ENCODE results near the gene CDC123.

GRCh38 chr10:12228851-12229250, 32.9 kb downstream of the CDC123 start:
- TF ChIP-seq CTCF (conservative IDR thresholded peaks at IDR 0.05; ENCODE audit: low read depth, low read length): no peak
- TF ChIP-seq EZH2phosphoT487 (IDR thresholded peaks at IDR 0.05; ENCODE audit: borderline replicate concordance, low read length): no peak
- TF ChIP-seq EZH2 (IDR thresholded peaks at IDR 0.05; ENCODE audit: low read length, unreplicated experiment): no peak
